NT2/D1 (cell line): Measurements from ENCODE around the gene C1QTNF4.
"Not testable (repeated sequence)": the region's sequence is repeated elsewhere in the genome, so short reads cannot be mapped to it uniquely, and the experiment has no call there.

Experiments used
- DNase-seq: peaks from one replicate; pipeline ENCODE4 v3.0.0-alpha.2; 2011; ENCODE audit warnings: low read depth, low spot score
- H3K27me3 ChIP-seq: 2 replicates; pipeline ENCODE4 v1.6.0; 2011; ENCODE audit warnings: mild to moderate bottlenecking; ENCODE audit not compliant: insufficient read length, insufficient read depth
- H3K36me3 ChIP-seq: 2 replicates; pipeline ENCODE4 v1.6.1; 2011; ENCODE audit warnings: mild to moderate bottlenecking, low read length, mixed read lengths; ENCODE audit not compliant: insufficient read depth, insufficient read length
- H3K4me1 ChIP-seq: 2 replicates; pipeline ENCODE4 v1.5.1; 2011; ENCODE audit not compliant: insufficient read depth, insufficient read length
- H3K4me3 ChIP-seq: 2 replicates; pipeline ENCODE4 v1.5.1; 2011; ENCODE audit warnings: low read depth; ENCODE audit not compliant: insufficient read length
- H3K9ac ChIP-seq: 2 replicates; pipeline ENCODE4 v1.6.0; 2011; ENCODE audit warnings: low read depth; ENCODE audit not compliant: insufficient read length
- H3K9me3 ChIP-seq: 2 replicates; pipeline ENCODE4 v1.5.1; 2011; ENCODE audit warnings: mild to moderate bottlenecking, low read length; ENCODE audit not compliant: insufficient read depth
- SUZ12 ChIP-seq: IDR thresholded peaks from 2 replicates; pipeline ENCODE4 v1.6.1; 2011; ENCODE audit not compliant: insufficient read length, insufficient read depth; ENCODE audit errors: extremely low read depth
- YY1 ChIP-seq: IDR thresholded peaks from 2 replicates; pipeline ENCODE4 v1.6.1; 2011; ENCODE audit not compliant: insufficient read length, insufficient read depth
- ZNF274 ChIP-seq: IDR thresholded peaks from 2 replicates; pipeline ENCODE4 v1.6.1; 2011; ENCODE audit warnings: mild to moderate bottlenecking, low read depth, low read length

C1QTNF4 gene

GRCh38 chr11:47560426-47560825, 33.8 kb downstream of the C1QTNF4 start:
- Histone ChIP-seq H3K9ac (no peak overlapping the region), H3K4me3 (no peak overlapping the region)
- no peak for TF ChIP-seq YY1
- no peak for TF ChIP-seq ZNF274
- no peak for TF ChIP-seq SUZ12

GRCh38 chr11:47558695-47559094, 35.5 kb downstream of the C1QTNF4 start:
- Histone ChIP-seq H3K4me3 (no peak overlapping the region), H3K36me3 (peaks cover 5% of the 10 kb centered on the region), H3K9ac (no peak overlapping the region), H3K4me1 (no peaks in the 10 kb centered on the region), H3K9me3 (no peaks in the 10 kb centered on the region), H3K27me3 (no peaks in the 10 kb centered on the region)
- TF ChIP-seq YY1: no peak
- no peak for TF ChIP-seq SUZ12
- TF ChIP-seq ZNF274: no peak
- no peak for DNase-seq

More at GRCh38 chr11:47560426-47560825, 33.8 kb downstream of the C1QTNF4 start:
- H3K4me1 ChIP-seq: no peaks in the 10 kb centered on the region
- peaks cover 5% of the 10 kb centered on the region for H3K36me3 ChIP-seq
- H3K27me3 ChIP-seq: no peaks in the 10 kb centered on the region
- H3K9me3 ChIP-seq: no peaks in the 10 kb centered on the region
- no peak for DNase-seq

GRCh38 chr11:47557004-47557403, 37.2 kb downstream of the C1QTNF4 start:
- H3K36me3 ChIP-seq, H3K4me1 ChIP-seq, H3K9me3 ChIP-seq, H3K4me3 ChIP-seq, H3K27me3 ChIP-seq, H3K9ac ChIP-seq, DNase-seq: not testable (repeated sequence)

- Histone ChIP-seq H3K9ac (peak overlapping the region; percentile 76), H3K36me3 (peaks cover 32% of the 10 kb centered on the region), H3K9me3 (no peaks in the 10 kb centered on the region), H3K4me3 (peak overlapping the region; percentile 96), H3K4me1 (peaks cover 2% of the 10 kb centered on the region), H3K27me3 (no peaks in the 10 kb centered on the region)
- no peak for TF ChIP-seq ZNF274
- TF ChIP-seq SUZ12: no peak
- TF ChIP-seq YY1: no peak
- DNase-seq: no peak
These were observed 40.8 kb downstream of the C1QTNF4 start for GRCh38 chr11:47553406-47553743.

- TF ChIP-seq SUZ12 (no peak), YY1 (peak; percentile 85), ZNF274 (no peak)
- peaks cover 2% of the 10 kb centered on the region for H3K4me1 ChIP-seq
- H3K36me3 ChIP-seq: peaks cover 35% of the 10 kb centered on the region
- DNase-seq: peak; percentile 87
- peak within 1 kb of the TSS; percentile 96 for H3K9ac ChIP-seq
- no peaks in the 10 kb centered on the region for H3K27me3 ChIP-seq
- no peaks in the 10 kb centered on the region for H3K9me3 ChIP-seq
- H3K4me3 ChIP-seq: peak within 1 kb of the TSS; percentile 96
These were observed 41.4 kb downstream of the C1QTNF4 start, which contains the start of gene CELF1 for GRCh38 chr11:47552566-47553405. TSS of gene CELF1 (minus strand) at chr11:47553132. CDS start at chr11:47499523, 53,609 bp downstream.

GRCh38 chr11:47552056-47552565, 42.1 kb downstream of the C1QTNF4 start:
- no peak for DNase-seq
- no peak for TF ChIP-seq ZNF274
- no peak for TF ChIP-seq YY1
- TF ChIP-seq SUZ12: no peak
- no peaks in the 10 kb centered on the region for H3K9me3 ChIP-seq
- peaks cover 41% of the 10 kb centered on the region for H3K36me3 ChIP-seq
- no peaks in the 10 kb centered on the region for H3K27me3 ChIP-seq
- peak overlapping the region; percentile 96 for H3K4me3 ChIP-seq
- H3K4me1 ChIP-seq: peaks cover 2% of the 10 kb centered on the region
- peak overlapping the region; percentile 96 for H3K9ac ChIP-seq

- Histone ChIP-seq H3K9ac (no peak overlapping the region), H3K36me3 (peaks cover 42% of the 10 kb centered on the region), H3K9me3 (no peaks in the 10 kb centered on the region), H3K27me3 (no peaks in the 10 kb centered on the region), H3K4me3 (peak overlapping the region; percentile 96), H3K4me1 (peaks cover 2% of the 10 kb centered on the region)
- no peak for TF ChIP-seq SUZ12
- no peak for DNase-seq
These were observed 43.1 kb downstream of the C1QTNF4 start for GRCh38 chr11:47551086-47551485.
